NK-92 treated with Interleukin-12 subunit alpha and Interleukin-12 subunit beta, amount 100 ng/mL, for 24 hours (cell line): ENCODE data around the gene ATP6V0A1.
"Not testable (repeated sequence)": the region's sequence is repeated elsewhere in the genome, so short reads cannot be mapped to it uniquely, and the experiment has no call there.

Experiments used
- DNase-seq: peaks from one replicate; lab custom pipeline; 2025; lab: John Stamatoyannopoulos, UW

ATP6V0A1 gene

DNA sequence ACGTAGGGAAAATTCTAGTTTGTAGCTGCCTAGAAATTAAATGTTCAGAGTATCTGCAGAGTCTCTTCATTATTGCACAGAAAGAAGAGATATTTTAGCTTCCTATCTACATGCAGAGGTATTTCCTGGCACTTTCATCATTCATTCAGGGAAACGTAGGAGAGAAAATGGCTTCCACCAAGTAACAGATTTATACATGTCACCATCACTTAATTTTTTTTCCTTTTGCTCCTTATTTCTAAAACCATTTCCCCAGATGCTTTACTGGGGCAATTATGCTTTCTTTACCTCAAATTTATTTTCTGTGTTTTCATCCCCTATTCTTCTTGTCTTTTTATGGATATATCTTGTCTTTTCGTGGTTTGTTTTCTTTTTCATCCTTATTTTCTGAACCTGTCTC is 18.5 kb downstream of the ATP6V0A1 start:
- no peak for DNase-seq

DNA sequence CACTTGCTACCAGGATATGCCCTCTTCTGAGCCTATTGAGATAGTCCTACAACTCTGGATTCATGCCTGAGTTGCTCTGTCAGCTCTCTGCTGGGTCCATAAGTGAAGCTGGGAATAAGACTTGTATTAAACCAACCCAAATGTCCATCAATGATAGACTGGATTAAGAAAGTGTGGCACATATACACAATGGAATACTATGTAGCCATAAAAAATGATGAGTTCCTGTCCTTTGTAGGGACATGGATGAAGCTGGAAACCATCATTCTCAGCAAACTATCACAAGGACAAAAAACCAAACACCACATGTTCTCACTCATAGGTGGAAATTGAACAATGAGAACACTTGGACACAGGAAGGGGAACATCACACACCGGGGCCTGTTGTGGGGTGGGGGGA is 19.1 kb downstream of the ATP6V0A1 start:
- not testable (repeated sequence) for DNase-seq

DNA sequence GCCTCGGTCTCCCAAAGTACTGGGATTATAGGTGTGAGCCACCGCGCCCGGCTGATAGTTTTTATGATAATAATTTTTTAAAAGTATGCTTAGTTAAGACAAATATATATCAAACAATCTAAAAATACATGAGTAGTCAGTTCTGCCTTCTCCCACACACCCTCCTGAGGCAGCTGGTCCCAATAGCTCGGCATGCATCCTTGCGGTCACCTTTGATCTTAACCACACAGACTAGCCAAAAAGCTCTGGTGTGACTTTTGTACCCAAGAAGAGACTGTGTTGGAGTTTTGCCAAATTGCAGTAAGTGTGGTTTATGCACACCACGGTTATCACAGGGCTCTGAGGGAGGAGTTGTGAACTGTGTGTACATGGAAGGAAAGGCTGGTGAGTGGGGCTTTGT is 25.6 kb downstream of the ATP6V0A1 start:
- peak; percentile 59 for DNase-seq

DNA sequence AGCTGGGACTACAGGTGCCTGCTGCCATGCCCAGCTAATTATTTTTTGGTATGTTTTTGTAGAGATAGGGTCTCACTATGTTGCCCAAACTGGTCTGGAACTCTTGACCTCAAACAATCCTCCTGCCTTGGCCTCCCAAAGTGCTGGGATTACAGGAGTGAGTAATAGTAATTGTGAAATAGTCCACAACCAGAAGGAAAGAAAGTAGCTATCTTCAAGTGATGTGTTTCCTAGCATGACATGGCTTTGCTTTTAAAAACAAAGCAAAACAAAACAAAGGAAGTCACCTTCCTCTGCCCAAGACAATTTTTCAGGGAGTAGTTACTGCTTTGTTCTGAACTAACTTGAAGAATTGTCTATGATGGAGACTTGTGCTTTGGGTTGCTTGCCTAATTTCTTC is 27.0 kb downstream of the ATP6V0A1 start:
- DNase-seq = no peak

DNA sequence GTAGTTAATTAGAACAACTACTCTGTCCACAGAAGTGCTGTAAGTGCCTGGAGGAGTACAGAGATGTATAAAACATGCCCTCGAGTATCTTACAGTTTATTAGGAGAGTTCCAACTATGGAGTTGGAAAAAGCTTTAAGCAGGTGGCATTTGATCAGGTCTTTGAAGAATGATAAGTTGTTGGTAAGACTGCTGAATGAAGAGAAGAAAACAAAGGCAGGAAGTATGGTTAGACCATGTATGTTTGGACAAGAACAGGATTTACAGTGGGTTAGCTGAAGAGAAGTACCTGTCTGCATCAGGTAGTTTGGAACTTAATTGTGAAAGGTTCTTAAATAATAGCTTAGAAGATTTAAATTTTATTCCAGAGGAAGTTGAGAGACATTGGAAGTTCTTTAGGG is 29.4 kb downstream of the ATP6V0A1 start:
- DNase-seq = no peak

DNA sequence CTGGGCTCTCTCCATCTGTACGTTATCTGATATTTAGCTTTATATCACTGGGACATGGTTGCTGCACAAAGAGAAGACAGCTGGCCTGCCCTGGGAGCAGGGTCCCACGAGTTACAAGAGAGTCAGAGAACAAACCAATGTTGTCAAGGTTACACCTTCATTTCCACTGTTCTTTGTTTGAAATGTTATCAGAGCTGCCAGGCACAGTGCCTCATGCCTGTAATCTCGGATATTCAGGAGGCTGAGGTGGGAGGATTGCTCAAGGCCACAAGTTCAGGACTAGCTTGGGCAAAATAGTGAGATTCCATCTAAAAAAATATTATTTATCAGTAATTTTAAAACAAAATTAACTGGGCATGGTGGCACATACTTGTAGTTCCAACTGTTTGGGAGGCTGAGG is 34.6 kb downstream of the ATP6V0A1 start:
- DNase-seq = no peak

DNA sequence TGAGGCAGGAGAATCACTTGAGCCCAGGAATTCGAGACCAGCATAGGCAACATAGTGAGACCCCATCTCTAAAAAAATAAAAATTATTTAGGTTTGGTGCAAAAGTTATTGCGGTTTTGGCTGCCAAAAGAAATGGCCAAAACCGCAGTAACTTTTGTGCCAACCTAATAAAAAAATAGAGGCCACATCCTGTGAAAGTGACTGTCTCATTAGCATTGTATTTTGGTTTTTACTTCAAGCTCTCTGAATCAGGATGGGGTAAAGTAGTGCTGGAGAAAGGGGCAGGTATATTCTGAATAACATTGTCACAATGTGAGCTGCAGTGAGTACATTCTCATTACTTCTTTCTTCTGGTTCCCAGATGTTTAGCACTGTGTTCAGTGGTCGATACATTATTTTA is 36.0 kb downstream of the ATP6V0A1 start:
- no peak for DNase-seq

DNA sequence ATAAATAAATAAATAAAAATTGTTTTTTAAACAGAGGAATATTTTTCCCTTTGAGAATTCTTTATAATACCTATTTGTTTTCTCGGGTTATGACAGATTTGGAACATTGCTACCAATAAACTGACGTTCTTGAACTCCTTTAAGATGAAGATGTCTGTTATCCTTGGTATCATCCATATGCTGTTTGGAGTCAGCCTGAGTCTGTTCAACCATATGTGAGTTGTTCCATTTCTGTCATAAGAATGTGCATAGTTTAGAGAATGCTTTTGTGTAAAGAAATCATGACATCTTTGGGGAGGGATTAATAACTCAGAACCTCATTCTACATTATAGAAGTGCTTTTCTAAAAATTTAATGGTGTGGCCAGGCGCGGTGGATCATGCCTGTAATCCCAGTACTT is 40.1 kb downstream of the ATP6V0A1 start:
- no peak for DNase-seq

DNA sequence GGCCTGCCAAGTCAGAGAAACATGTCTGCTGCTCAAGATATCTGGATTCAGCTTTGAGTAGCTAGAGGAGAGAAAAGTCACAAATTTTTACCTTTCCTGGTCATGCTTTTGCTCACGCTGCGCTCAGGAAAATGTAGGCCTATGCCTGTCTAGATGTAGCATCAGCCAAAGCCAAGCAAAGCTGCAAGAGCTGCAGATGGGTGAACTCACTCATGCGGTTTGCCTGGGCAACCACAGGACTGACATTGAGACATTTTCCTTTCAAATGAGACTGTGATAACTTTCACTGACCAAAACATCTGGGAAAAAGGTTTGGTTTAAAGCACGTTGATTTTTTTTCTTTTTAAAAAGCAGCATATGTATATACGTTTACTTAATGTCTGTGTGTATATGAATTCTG is 43.4 kb downstream of the ATP6V0A1 start:
- no peak for DNase-seq

DNA sequence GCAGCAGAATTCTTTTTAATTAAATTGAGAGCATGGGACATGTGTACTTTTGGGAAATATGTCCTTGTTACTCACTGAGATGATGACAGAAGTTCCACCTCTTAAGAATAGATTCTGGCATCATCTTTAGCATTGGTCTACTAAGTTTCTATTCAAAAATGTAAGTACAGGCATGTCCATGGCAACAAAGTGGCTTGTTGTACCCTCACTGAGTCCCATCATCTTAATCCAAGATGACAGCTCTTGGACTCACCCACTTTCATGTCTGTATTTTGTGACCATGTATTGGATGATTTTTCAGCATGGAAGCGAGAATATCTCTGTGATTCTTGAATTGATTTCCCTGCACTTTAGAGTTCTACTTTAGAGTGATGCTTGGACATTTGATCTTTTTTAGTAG is 44.2 kb downstream of the ATP6V0A1 start:
- no peak for DNase-seq

DNA sequence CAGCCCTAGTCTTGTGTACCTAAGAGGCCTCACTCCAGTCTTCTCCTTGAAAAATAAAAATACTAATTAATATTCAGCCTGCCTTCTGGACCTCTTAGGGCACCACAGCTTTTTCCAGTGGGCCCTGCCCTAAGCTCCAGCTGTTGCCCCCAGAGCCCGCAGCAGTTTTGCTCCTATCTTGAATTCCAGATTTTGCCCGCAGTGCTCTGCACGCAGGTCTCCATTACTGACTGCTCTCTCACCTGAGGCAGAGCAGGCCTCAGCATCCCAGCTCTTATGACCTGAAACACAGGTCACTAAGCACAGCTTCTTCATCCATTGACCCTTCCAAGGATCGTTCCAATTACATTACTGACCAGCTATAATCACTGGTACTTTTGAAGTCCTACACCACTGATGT is 49.0 kb downstream of the ATP6V0A1 start:
- DNase-seq = no peak

DNA sequence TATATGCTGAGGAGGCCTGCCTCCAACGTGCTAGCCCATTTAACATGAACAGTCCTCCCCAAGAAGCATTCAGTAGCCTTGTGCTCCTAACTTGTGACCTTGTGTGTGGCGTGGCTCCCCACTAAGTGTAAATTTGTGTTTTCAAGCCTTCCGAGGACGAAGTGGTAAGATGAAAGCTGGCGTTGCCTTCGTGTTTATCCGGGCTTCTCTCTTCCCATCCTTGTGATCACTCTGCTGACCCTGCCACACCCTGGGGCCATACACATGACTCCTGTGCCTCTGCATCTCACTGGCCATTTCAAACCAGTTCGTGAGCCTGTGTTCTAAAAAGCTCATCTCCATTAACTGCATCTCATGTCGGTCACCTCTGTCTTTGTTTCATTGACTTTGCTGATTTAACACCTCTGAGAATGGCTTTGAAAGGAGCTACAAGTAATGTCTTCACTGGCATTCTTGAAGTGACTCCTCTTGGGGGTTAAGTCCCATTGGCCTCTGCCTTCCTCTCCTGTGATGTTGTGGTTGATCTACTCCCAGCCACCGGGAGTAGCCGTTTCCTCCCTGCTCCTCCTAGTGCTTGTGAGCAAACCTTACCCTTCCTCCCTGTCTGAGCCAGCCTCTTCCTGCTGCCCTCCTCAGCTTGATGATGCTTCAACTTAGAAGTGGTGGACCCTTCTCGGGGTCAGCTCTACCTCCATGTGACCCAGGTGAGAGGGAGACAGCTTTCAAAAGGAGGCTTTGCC is 49.9 kb downstream of the ATP6V0A1 start:
- DNase-seq = no peak

DNA sequence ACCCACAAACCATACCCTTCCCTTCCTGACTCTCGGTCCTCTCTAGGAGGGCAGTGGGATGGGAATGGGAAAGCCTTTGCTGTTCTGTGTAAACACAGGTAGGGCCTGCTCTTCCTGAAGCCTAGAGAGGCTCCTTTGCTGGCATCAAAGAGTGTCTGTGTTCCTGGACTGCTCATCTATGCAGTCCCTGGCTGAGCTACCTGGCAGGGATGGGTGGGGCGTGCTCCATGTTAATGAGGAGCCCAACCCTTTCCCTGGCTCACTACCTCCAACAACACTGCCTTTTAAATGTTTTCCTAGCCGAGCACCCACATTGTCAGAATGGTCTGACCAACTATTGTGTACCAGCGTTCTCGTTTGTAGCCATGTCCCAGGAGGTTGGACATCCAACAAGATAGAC is 50.7 kb downstream of the ATP6V0A1 start:
- no peak for DNase-seq

DNA sequence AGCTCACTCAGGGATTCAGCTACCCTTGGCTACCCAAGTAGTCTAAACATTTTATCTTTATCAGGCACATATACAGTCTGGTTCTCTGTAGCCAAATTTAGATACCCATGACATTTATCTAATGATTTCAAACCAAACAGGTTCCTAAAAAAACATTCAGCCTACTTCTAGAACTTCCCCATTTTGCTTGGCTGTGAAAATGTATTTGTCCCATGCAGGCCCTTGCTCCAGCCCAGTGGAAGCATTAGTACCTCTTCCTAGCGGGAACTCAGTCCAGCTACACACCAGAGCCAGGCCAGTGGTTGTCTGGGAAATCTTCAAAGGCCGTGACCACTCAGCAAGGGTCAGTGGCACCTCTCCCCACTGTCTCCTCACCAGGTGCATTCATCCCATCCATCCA is 51.2 kb downstream of the ATP6V0A1 start:
- no peak for DNase-seq

DNA sequence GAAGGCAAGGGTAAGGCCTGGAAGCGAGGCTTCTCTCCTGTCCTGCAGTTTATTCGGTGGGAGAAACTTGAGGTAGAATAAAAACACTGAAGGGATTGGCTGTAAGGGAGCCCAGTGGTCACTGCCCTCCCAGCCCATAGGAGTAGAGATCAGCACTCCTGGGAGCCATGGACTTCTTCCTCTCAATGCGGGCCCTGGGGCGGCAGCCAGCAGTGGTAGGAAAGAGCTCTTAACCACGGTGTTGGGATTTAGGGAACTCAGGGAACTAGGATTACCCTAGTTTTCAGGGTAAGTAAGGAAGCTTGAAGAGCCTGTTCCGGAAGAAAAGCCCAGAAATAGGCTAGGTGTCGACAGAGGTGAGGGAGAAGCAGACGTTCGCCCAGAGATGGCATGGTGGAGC is 53.6 kb downstream of the ATP6V0A1 start:
- DNase-seq = no peak

DNA sequence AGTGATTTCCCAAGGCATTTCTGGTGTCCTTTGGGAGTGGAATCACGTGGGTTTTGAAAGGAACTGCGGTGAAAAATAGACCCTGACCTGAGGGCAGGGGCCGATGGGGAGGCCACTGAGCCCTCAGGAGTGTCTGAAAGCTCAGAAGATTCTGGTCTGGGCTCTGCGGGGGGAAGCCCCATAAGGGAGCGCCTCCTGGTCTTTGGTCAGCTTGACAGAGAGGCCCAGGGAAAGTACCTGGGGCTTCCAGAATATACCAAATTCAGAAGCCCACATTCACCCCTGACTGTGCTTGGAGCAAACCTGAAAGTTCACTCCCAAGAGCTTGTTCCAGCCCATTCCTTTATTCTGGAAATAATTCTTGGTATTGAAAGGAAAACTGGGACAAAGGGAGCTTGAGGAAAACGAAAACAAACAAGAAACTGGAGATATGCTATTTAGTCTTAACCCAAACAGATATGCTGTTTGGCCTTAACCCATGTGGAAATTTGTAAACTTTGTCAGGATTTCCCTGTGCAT is 54.1 kb downstream of the ATP6V0A1 start:
- no peak for DNase-seq

DNA sequence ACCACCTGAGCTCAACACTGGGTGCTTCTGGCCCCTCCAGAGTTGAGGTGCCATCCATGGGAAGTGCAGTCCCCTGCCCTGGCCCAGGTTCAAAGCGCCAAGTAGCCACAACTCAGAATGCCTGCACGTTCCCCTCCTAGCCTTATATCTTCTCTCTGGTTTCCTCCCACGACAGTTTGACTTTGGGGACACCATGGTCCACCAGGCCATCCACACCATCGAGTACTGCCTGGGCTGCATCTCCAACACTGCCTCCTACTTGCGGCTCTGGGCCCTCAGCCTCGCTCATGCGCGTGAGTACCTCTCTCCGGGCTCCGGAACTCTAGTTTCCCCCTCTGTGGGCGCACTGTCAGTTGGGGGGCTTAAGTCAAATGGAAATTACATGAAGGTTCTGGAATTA is 55.0 kb downstream of the ATP6V0A1 start:
- no peak for DNase-seq

DNA sequence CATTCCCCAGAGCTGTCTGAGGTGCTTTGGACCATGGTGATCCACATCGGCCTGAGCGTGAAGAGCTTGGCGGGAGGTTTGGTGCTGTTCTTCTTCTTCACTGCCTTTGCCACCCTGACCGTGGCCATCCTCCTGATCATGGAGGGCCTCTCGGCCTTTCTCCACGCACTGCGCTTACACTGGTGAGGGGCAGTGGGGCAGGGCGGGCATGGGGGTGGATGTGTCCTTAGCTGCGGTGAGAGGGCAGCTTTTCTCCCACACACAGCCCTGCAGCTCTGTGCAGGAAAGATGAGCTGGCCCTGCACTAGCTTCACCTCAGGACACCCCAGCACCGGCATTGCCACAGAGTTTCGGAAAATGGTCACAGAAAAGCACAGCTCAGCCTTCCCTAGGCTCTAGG is 55.6 kb downstream of the ATP6V0A1 start:
- DNase-seq = no peak

DNA sequence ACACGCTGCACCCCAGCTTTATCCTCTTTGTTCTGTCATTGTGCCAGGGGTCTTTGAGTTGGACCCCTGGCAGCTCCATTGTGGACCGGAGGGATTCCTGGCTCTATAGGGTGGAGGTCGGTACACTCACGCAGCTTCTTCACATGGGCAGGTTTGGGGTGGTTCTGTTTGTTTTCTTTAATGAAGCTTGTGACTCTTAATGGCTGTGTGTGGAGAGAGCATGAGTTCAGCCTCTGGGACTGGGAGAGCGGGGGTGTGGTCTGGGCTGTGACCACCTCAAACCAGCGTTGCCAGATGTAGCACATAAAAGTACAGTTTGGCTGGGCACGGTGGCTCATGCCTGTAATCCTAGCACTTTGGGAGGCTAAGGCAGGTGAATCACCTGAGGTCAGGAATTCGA is 56.2 kb downstream of the ATP6V0A1 start:
- DNase-seq = no peak

DNA sequence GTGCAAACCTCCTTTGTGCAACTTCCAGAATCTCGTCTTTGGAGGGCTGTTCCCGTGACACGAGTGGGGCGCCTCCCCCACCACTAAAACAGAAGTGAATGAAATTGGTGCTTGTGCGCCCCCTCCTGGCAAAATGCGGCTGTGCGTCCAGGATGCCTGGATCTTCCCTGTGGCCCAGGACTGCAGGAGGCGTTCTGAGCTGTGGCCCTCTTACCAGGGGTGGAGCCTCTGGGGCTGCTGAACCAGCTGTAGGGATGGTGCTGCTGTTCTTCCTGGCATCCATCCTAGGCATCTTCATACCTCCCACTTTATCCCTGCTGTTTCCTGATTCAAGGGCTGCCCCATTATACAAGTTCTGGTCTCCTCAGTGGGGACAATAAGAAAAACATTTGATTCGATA is 58.8 kb downstream of the ATP6V0A1 start:
- peak; percentile 51 for DNase-seq

DNA sequence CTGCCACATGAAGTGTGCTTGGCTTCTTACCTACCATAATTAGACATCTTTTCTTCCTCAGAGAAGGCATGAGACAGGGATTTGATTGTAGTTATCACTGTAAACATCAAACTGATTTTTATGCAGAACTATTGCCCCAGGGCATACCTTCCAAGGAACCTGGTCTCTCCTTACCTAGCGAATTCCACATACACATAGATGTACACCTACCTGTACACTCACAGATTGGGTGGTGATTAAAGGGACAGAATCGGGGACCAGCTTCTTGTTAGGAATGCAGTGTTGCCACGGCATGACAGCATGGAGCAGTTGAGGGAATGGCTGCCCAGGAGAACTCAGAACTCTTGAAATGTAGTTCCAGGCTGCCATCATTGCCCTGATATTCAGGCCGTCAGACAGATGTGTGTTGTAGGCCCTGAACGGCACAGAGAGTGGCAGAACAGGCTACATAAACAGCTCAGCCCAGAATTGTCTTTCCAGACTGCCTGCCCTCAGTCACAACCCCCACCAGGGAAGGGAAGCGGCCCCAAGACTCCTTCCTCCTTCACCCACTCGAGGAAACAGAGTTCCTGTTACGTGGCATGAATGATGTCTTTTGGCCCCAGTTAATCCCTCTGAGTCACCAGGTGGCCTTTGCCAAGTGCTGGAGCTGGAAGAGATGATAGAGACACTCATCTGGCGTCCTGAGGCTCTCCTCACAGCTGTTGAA is 59.5 kb downstream of the ATP6V0A1 start:
- DNase-seq = no peak

DNA sequence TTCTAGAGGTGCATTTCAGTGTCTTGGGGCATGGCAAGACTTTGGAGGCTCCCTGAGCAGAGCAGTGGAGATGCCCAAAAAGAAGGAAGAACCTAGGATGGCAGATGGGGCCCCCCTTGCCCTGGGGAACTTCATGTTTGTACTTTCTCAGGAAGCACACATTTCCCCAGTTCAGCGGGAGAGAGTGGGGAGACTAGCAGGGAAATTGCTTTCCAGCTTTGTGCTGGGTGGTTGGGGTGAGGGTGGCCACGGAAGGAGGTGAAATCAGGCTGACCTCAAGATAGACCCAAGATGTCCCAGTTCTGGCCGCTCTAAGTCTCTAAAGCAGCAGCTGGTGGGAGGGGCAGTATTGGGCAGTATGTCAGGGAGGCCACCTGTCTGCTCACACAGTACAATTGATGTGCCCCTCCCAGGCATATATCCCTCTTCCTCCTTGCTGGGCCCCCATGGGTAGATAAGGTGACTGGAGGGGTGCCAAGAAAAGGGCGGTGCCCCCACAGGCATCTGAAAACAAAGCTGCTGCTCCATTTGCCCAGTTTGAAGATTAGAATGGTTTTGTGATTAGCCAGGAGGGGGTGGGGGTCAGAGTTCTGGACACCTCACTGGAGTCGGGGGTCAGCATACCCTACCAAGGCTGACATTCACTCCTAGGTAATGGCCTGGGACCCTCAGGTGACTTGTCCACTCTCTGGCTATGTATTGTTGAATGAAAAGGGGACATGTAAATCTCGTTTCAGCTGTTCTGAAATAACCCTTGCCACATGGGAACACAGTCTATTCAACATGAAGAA is 60.3 kb downstream of the ATP6V0A1 start:
- DNase-seq = no peak
